HL-60 (cell line): ENCODE data around the gene IL17RB.

Experiments used
- CTCF ChIP-seq: IDR thresholded peaks from one replicate; pipeline ENCODE4 v1.5.1; 2011; ENCODE audit warnings: low read length, control low read depth, inconsistent platforms; ENCODE audit not compliant: insufficient read depth
- GABPA ChIP-seq: IDR thresholded peaks from 2 replicates; pipeline ENCODE4 v1.6.1; 2012; ENCODE audit warnings: low read depth
- TF ChIP-seq, protein P1 (sequence below): IDR thresholded peaks from 2 replicates; pipeline ENCODE4 v1.6.1; 2012; ENCODE audit warnings: low read depth; ENCODE audit not compliant: insufficient replicate concordance

GRCh38 chr3:53808496-53808895 is 37.9 kb upstream of the IL17RB start:
- no peak for TF ChIP-seq CTCF
- no peak for TF ChIP-seq GABPA
- TF ChIP-seq, protein P1, sequence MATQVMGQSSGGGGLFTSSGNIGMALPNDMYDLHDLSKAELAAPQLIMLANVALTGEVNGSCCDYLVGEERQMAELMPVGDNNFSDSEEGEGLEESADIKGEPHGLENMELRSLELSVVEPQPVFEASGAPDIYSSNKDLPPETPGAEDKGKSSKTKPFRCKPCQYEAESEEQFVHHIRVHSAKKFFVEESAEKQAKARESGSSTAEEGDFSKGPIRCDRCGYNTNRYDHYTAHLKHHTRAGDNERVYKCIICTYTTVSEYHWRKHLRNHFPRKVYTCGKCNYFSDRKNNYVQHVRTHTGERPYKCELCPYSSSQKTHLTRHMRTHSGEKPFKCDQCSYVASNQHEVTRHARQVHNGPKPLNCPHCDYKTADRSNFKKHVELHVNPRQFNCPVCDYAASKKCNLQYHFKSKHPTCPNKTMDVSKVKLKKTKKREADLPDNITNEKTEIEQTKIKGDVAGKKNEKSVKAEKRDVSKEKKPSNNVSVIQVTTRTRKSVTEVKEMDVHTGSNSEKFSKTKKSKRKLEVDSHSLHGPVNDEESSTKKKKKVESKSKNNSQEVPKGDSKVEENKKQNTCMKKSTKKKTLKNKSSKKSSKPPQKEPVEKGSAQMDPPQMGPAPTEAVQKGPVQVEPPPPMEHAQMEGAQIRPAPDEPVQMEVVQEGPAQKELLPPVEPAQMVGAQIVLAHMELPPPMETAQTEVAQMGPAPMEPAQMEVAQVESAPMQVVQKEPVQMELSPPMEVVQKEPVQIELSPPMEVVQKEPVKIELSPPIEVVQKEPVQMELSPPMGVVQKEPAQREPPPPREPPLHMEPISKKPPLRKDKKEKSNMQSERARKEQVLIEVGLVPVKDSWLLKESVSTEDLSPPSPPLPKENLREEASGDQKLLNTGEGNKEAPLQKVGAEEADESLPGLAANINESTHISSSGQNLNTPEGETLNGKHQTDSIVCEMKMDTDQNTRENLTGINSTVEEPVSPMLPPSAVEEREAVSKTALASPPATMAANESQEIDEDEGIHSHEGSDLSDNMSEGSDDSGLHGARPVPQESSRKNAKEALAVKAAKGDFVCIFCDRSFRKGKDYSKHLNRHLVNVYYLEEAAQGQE = no peak
